GM12878 (cell line): ENCODE measurements around the gene NPAS3.

Experiments used
- CREM ChIP-seq: IDR thresholded peaks from 2 replicates; pipeline ENCODE4 v1.6.1; 2014; ENCODE audit warnings: antibody characterized with exemption, low read depth
- EP300 ChIP-seq, 2 experiments: fragments of 150-350 bp in 1 of 2; IDR thresholded peaks; 2 replicates each; pipeline ENCODE4 v1.6.1; 2011 to 2012; ENCODE audit warnings: low read depth in 2 of 2, low read length in 2 of 2, borderline replicate concordance in 1 of 2, improper control_type of control experiment in 1 of 2, inconsistent platforms in 1 of 2; ENCODE audit not compliant: control insufficient read depth in 1 of 2
- MYC ChIP-seq: IDR thresholded peaks from 2 replicates; pipeline ENCODE4 v1.6.1; 2011; ENCODE audit warnings: mild to moderate bottlenecking, low read length, moderate library complexity, inconsistent platforms; ENCODE audit not compliant: insufficient read depth, insufficient replicate concordance, insufficient read length, severe bottlenecking
- POLR2AphosphoS5 ChIP-seq: IDR thresholded peaks from 2 replicates; pipeline ENCODE4 v1.6.1; 2011; ENCODE audit warnings: mild to moderate bottlenecking, low read length, inconsistent platforms
- SP1 ChIP-seq: IDR thresholded peaks from one replicate; pipeline ENCODE4 v1.6.1; 2011; ENCODE audit warnings: low read depth, low read length
- SREBF1 ChIP-seq: IDR thresholded peaks from 2 replicates; pipeline ENCODE4 v1.6.1; 2012; ENCODE audit warnings: mild to moderate bottlenecking, low read length
- ZNF274 ChIP-seq: IDR thresholded peaks from one replicate; pipeline ENCODE4 v1.8.0; 2011; ENCODE audit not compliant: insufficient read length, insufficient read depth
- ZSCAN29 ChIP-seq: fragments of 450-650 bp; IDR thresholded peaks from 2 replicates; pipeline ENCODE4 v1.6.1; 2017; ENCODE audit warnings: mild to moderate bottlenecking, moderate library complexity
- TF ChIP-seq, protein P1 (sequence below), 3 experiments: IDR thresholded peaks in 2 of 3; conservative IDR thresholded peaks in 1 of 3; 2 replicates each; pipeline ENCODE4 v1.5.1; 2011; ENCODE audit warnings: low read depth in 3 of 3, low read length in 3 of 3, mild to moderate bottlenecking in 3 of 3, control low read depth in 2 of 3, moderate library complexity in 2 of 3, inconsistent platforms in 1 of 3, mixed read lengths in 1 of 3; ENCODE audit not compliant: control insufficient read depth in 2 of 3, insufficient read depth in 1 of 3; ENCODE audit errors: extremely low read depth in 1 of 3
- TF ChIP-seq, protein P2 (sequence below): fragments of 450-650 bp; IDR thresholded peaks from 2 replicates; pipeline ENCODE4 v1.6.1; 2017; ENCODE audit warnings: antibody characterized with exemption, mild to moderate bottlenecking, moderate library complexity

DNA sequence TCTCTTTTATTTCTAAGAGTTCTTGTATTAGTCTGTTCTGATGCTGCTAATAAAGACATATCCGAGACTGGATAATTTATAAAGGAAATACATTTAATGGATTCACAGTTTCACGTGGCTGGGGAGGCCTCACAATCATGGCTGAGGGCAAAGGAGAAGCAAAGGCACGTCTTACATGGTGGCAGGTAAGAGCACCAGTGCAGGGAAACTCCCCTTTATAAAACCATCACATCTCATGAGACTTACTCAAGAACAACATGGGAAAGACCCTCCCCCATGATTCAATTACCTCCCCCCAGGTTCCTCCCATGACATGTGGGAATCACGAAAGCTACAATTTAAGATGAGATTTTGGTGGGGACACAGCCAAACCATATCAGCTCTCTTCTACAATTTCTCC is 503.0 kb downstream of the NPAS3 start:
- TF ChIP-seq SP1 (no peak), ZSCAN29 (no peak), SREBF1 (no peak), MYC (no peak), EP300 (IDR thresholded peaks at IDR 0.05; ENCODE audit: borderline replicate concordance in 1 of 2, control insufficient read depth in 1 of 2, low read depth in 2 of 2, low read length in 2 of 2) (no peak), ZNF274 (no peak), CREM (no peak), POLR2AphosphoS5 (no peak)
- TF ChIP-seq, protein P1, sequence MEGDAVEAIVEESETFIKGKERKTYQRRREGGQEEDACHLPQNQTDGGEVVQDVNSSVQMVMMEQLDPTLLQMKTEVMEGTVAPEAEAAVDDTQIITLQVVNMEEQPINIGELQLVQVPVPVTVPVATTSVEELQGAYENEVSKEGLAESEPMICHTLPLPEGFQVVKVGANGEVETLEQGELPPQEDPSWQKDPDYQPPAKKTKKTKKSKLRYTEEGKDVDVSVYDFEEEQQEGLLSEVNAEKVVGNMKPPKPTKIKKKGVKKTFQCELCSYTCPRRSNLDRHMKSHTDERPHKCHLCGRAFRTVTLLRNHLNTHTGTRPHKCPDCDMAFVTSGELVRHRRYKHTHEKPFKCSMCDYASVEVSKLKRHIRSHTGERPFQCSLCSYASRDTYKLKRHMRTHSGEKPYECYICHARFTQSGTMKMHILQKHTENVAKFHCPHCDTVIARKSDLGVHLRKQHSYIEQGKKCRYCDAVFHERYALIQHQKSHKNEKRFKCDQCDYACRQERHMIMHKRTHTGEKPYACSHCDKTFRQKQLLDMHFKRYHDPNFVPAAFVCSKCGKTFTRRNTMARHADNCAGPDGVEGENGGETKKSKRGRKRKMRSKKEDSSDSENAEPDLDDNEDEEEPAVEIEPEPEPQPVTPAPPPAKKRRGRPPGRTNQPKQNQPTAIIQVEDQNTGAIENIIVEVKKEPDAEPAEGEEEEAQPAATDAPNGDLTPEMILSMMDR (IDR thresholded peaks at IDR 0.05 in 2 of 3, conservative IDR thresholded peaks at IDR 0.05 in 1 of 3; ENCODE audit: control insufficient read depth in 2 of 3, extremely low read depth in 1 of 3, insufficient read depth in 1 of 3, low read depth in 3 of 3, low read length in 3 of 3) = no peak
- TF ChIP-seq, protein P2, sequence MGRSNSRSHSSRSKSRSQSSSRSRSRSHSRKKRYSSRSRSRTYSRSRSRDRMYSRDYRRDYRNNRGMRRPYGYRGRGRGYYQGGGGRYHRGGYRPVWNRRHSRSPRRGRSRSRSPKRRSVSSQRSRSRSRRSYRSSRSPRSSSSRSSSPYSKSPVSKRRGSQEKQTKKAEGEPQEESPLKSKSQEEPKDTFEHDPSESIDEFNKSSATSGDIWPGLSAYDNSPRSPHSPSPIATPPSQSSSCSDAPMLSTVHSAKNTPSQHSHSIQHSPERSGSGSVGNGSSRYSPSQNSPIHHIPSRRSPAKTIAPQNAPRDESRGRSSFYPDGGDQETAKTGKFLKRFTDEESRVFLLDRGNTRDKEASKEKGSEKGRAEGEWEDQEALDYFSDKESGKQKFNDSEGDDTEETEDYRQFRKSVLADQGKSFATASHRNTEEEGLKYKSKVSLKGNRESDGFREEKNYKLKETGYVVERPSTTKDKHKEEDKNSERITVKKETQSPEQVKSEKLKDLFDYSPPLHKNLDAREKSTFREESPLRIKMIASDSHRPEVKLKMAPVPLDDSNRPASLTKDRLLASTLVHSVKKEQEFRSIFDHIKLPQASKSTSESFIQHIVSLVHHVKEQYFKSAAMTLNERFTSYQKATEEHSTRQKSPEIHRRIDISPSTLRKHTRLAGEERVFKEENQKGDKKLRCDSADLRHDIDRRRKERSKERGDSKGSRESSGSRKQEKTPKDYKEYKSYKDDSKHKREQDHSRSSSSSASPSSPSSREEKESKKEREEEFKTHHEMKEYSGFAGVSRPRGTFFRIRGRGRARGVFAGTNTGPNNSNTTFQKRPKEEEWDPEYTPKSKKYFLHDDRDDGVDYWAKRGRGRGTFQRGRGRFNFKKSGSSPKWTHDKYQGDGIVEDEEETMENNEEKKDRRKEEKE = no peak
